ENCODE results near the gene ARL13A. TPM values are rescaled to one million over a fixed set of nuclear protein-coding genes. Genes with fewer than 3 reads are reported as not detected.

The ARL13A gene
- total RNA-seq, 4 donors from 2014 or later: not detected

- 72% methylated on average over 4 of the region's 4 CpGs for WGBS
- intact Hi-C loops (cut with DNase I): no loop called here
- Histone ChIP-seq H3K36me3 (no peaks in the 10 kb centered on the region), H3K4me1 (peaks cover 3 to 15% (median 13%) of the 10 kb centered on the region in 4 donors), H3K27me3 (no peaks in the 10 kb centered on the region), H3K4me3 (no peak overlapping the region), H3K27ac (replicated peaks in 1 of 4) (no peak overlapping the region), H3K9me3 (peaks cover 0 to 7% (median 0%) of the 10 kb centered on the region in 4 donors)
- no peak for TF ChIP-seq POLR2AphosphoS5 (IDR thresholded peaks at IDR 0.05)
- no peak for TF ChIP-seq EP300 (IDR thresholded peaks at IDR 0.05)
- TF ChIP-seq CTCF (IDR thresholded peaks at IDR 0.05): no peak
- DNase-seq (ENCODE audit: extremely low spot score): no peak
Measured at GRCh38 chrX:100931218-100931924, 38.1 kb upstream of the ARL13A start.

- intact Hi-C loops (cut with DNase I): no loop called here
- Histone ChIP-seq H3K36me3 (no peaks in the 10 kb centered on the region), H3K4me1 (peaks cover 3 to 15% (median 13%) of the 10 kb centered on the region in 4 donors), H3K9me3 (peaks cover 0 to 7% (median 0%) of the 10 kb centered on the region in 4 donors), H3K27me3 (no peaks in the 10 kb centered on the region), H3K27ac (replicated peaks in 1 of 4) (no peak overlapping the region), H3K4me3 (no peak overlapping the region)
- 87% methylated on average over 3 of the region's 3 CpGs for WGBS
- TF ChIP-seq POLR2A (IDR thresholded peaks at IDR 0.05; ENCODE audit: low read depth): no peak
- no peak for TF ChIP-seq EP300 (IDR thresholded peaks at IDR 0.05)
- no peak for TF ChIP-seq CTCF (IDR thresholded peaks at IDR 0.05)
- DNase-seq (ENCODE audit: extremely low spot score): no peak
Measured at GRCh38 chrX:100931925-100932285, 37.6 kb upstream of the ARL13A start.

- no peaks in the 10 kb centered on the region for H3K36me3 ChIP-seq
- WGBS: 63% methylated on average over 2 of the region's 2 CpGs
- H3K27me3 ChIP-seq: no peaks in the 10 kb centered on the region
- H3K27ac ChIP-seq (replicated peaks in 1 of 4): no peak overlapping the region
- H3K4me1 ChIP-seq: no peaks in the 10 kb centered on the region
- peaks cover 0 to 7% (median 0%) of the 10 kb centered on the region in 4 donors for H3K9me3 ChIP-seq
- intact Hi-C loops (cut with DNase I): no loop called here
- TF ChIP-seq CTCF (IDR thresholded peaks at IDR 0.05) (no peak), POLR2A (IDR thresholded peaks at IDR 0.05; ENCODE audit: low read depth) (no peak), POLR2AphosphoS5 (IDR thresholded peaks at IDR 0.05) (no peak), EP300 (IDR thresholded peaks at IDR 0.05) (no peak)
- no peak overlapping the region for H3K4me3 ChIP-seq
- DNase-seq (ENCODE audit: extremely low spot score): no peak
Measured at GRCh38 chrX:100935767-100936166, 33.7 kb upstream of the ARL13A start.

- DNase-seq (ENCODE audit: extremely low spot score): no peak
- no peak for TF ChIP-seq CTCF (IDR thresholded peaks at IDR 0.05)
- no peaks in the 10 kb centered on the region for H3K27me3 ChIP-seq
- H3K4me3 ChIP-seq: no peak overlapping the region
- no peak overlapping the region for H3K27ac ChIP-seq (replicated peaks in 1 of 4)
- no peaks in the 10 kb centered on the region for H3K9me3 ChIP-seq
- intact Hi-C loops (cut with DNase I): no loop called here
- H3K4me1 ChIP-seq: no peaks in the 10 kb centered on the region
- no peaks in the 10 kb centered on the region for H3K36me3 ChIP-seq
- WGBS: 65% methylated on average over 4 of the region's 4 CpGs
Measured at GRCh38 chrX:100939333-100939732, 30.2 kb upstream of the ARL13A start.

DNA sequence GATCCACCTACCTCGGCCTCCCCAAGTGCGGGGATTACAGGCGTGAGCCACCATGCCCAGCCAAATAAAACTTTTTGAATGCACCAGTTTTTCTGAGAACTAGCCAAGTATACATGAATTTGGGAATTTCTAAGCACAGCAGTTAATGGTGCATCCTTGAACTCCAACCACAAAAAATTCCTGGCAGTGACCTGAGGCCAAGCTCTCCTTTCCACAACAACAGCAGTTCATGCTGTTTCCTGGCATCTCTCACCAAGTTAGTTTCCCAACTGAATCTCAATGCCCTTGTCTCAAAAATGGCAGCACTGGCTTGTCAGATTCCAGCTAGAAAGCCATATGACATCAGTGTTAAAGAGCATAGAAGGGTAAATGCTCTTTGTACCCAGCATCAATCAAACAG is 24.9 kb upstream of the ARL13A start:
- no peaks in the 10 kb centered on the region for H3K27me3 ChIP-seq
- no peak for DNase-seq (ENCODE audit: extremely low spot score)
- H3K9me3 ChIP-seq: no peaks in the 10 kb centered on the region
- no peak overlapping the region for H3K4me3 ChIP-seq
- H3K4me1 ChIP-seq: no peaks in the 10 kb centered on the region
- 95% methylated on average over 3 of the region's 3 CpGs for WGBS
- no peak overlapping the region for H3K27ac ChIP-seq (replicated peaks in 1 of 4)
- no peaks in the 10 kb centered on the region for H3K36me3 ChIP-seq
- TF ChIP-seq POLR2A (IDR thresholded peaks at IDR 0.05; ENCODE audit: low read depth): no peak
- TF ChIP-seq POLR2AphosphoS5 (IDR thresholded peaks at IDR 0.05): no peak
- no peak for TF ChIP-seq EP300 (IDR thresholded peaks at IDR 0.05)
- TF ChIP-seq CTCF (IDR thresholded peaks at IDR 0.05): no peak
- intact Hi-C loops (cut with DNase I): no loop called here
